ENCODE results near the gene KEL.

The KEL gene

DNA sequence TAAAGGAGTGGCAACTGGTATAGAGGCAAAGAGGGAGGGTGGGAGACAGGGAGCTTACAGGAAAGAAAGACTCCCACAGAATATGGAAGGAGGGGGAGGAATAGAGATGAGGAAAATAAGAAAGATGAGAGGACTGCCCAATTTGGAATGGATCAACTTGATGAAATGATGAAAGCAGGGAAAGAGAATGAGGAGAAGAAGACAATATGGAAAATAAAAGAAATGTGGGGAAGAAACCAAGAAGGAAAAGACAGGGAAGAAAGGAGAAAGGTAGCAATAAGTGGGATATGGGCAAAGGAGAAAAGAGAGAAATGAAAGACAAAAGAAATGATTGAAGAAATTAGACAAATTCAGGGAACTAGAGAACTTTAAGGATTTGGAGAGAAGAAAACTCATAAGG lies 3.0 kb downstream of the KEL start:
- TF ChIP-seq CTCF (IDR thresholded peaks at IDR 0.05; ENCODE audit: low read length) (no peak), EZH2phosphoT487 (IDR thresholded peaks at IDR 0.05; ENCODE audit: low read length) (no peak), EZH2 (optimal IDR thresholded peaks at IDR 0.05; ENCODE audit: low read depth, low read length) (no peak)
- H3K4me3 ChIP-seq (ENCODE audit: low read length) = no peak overlapping the region
- no peaks in the 10 kb centered on the region for H4K20me1 ChIP-seq (ENCODE audit: insufficient read depth, low read length)
- H3K79me2 ChIP-seq (ENCODE audit: low read length) = no peaks in the 10 kb centered on the region
- no peak overlapping the region for H3K4me2 ChIP-seq (ENCODE audit: low read depth, low read length)
- no peak for DNase-seq
- no peaks in the 10 kb centered on the region for H3K36me3 ChIP-seq (replicated peaks; ENCODE audit: insufficient read depth, low read length)
- H2AFZ ChIP-seq (ENCODE audit: low read length) = no peak overlapping the region
- no peaks in the 10 kb centered on the region for H3K9me2 ChIP-seq (replicated peaks; ENCODE audit: insufficient read depth, low read length)
- no peaks in the 10 kb centered on the region for H3K9me3 ChIP-seq (replicated peaks; ENCODE audit: insufficient read depth, low read length)
- peaks cover 15% of the 10 kb centered on the region for H3K4me1 ChIP-seq (ENCODE audit: low read length)
- H3K27me3 ChIP-seq (replicated peaks; ENCODE audit: insufficient read depth, low read length) = no peaks in the 10 kb centered on the region
- H3K27ac ChIP-seq (ENCODE audit: low read length) = no peak overlapping the region
- H3K9ac ChIP-seq (ENCODE audit: low read length) = no peak overlapping the region
- no peaks in the 10 kb centered on the region for H3F3A ChIP-seq (ENCODE audit: insufficient read depth, low read length)

DNA sequence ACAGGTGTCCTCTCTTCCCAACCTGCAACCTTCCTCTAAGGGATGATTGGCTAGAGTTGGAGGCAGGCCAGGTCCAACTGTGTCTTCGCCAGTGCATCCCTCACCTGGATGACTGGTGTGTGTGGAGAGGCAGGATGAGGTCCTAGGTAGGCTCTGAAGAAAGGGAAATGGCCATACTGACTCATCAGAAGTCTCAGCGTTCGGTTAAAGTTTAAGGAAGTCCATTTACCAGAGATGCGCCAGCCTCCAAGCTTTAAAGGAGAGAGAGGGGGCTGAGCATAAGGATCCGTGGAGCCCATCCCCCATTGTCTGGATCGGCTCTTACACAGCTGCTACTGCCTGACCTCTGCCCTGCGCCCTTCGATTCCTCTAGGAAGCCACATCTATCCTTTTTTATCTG lies 4.4 kb downstream of the KEL start:
- Histone ChIP-seq H3K4me3 (ENCODE audit: low read length) (no peak overlapping the region), H3F3A (ENCODE audit: insufficient read depth, low read length) (no peaks in the 10 kb centered on the region), H3K9me2 (replicated peaks; ENCODE audit: insufficient read depth, low read length) (no peaks in the 10 kb centered on the region), H3K4me1 (ENCODE audit: low read length) (peaks cover 17% of the 10 kb centered on the region), H2AFZ (ENCODE audit: low read length) (0 out of 2 replicates have a peak overlapping the region, but pooled peaks have one; percentile 3), H3K79me2 (ENCODE audit: low read length) (no peaks in the 10 kb centered on the region), H3K9ac (ENCODE audit: low read length) (no peak overlapping the region), H3K27me3 (replicated peaks; ENCODE audit: insufficient read depth, low read length) (no peaks in the 10 kb centered on the region), H3K36me3 (replicated peaks; ENCODE audit: insufficient read depth, low read length) (no peaks in the 10 kb centered on the region), H4K20me1 (ENCODE audit: insufficient read depth, low read length) (no peaks in the 10 kb centered on the region), H3K9me3 (replicated peaks; ENCODE audit: insufficient read depth, low read length) (no peaks in the 10 kb centered on the region), H3K27ac (ENCODE audit: low read length) (no peak overlapping the region), H3K4me2 (ENCODE audit: low read depth, low read length) (no peak overlapping the region)
- DNase-seq = no peak
- TF ChIP-seq EZH2phosphoT487 (IDR thresholded peaks at IDR 0.05; ENCODE audit: low read length) (no peak), EZH2 (optimal IDR thresholded peaks at IDR 0.05; ENCODE audit: low read depth, low read length) (no peak)

DNA sequence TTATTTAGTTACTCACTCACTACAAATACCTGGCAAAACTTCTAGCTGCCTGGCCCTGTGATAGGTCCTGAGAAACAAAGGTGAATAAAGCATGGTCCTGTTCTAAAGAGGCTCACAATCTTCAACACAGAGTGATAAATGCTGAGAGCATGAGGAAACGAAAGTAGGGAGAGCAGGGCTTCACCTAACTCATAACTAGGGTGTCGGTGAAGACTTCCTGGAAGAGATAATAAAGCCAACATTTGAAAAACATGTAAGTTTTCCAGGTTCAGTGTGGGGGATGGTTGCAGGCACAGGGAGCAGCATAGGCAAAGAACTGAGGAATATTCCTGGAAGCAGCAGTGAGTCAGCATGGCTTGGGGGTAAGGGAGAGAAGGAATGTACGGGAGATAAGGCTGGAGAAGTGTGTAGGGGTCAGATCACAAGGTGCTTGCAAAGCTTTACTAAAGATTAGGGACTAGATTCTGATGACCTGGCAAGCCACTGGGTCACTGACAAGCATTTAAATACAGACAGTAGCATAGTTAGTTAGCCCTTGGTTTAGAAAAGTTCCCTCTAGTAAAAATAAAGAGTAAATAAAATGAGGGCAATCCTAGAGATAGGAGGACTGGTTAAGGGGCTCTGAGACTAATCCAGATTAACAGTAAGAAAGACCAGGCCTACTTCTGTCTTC lies 5.1 kb downstream of the KEL start:
- H3K4me1 ChIP-seq (ENCODE audit: low read length) = peaks cover 17% of the 10 kb centered on the region
- DNase-seq = no peak

More for the DNA sequence above, 5.1 kb downstream of the KEL start:
- Histone ChIP-seq H3K27ac (ENCODE audit: low read length) (no peak overlapping the region), H3K9me2 (replicated peaks; ENCODE audit: insufficient read depth, low read length) (no peaks in the 10 kb centered on the region), H3K36me3 (replicated peaks; ENCODE audit: insufficient read depth, low read length) (no peaks in the 10 kb centered on the region), H3F3A (ENCODE audit: insufficient read depth, low read length) (no peaks in the 10 kb centered on the region), H2AFZ (ENCODE audit: low read length) (peak overlapping the region; percentile 22), H3K4me3 (ENCODE audit: low read length) (no peak overlapping the region), H3K4me2 (ENCODE audit: low read depth, low read length) (peak overlapping the region; percentile 25; the same call in 1 of the 2 replicates), H3K9me3 (replicated peaks; ENCODE audit: insufficient read depth, low read length) (no peaks in the 10 kb centered on the region), H3K27me3 (replicated peaks; ENCODE audit: insufficient read depth, low read length) (no peaks in the 10 kb centered on the region), H3K9ac (ENCODE audit: low read length) (no peak overlapping the region), H4K20me1 (ENCODE audit: insufficient read depth, low read length) (no peaks in the 10 kb centered on the region), H3K79me2 (ENCODE audit: low read length) (no peaks in the 10 kb centered on the region)
- TF ChIP-seq EZH2 (optimal IDR thresholded peaks at IDR 0.05; ENCODE audit: low read depth, low read length) (no peak), EZH2phosphoT487 (IDR thresholded peaks at IDR 0.05; ENCODE audit: low read length) (no peak), CTCF (IDR thresholded peaks at IDR 0.05; ENCODE audit: low read length) (no peak)
